Measurements from ENCODE around the gene BAHCC1. TPM values are rescaled to one million over a fixed set of nuclear protein-coding genes. Genes with fewer than 3 reads are reported as not detected.

BAHCC1 gene
- total RNA-seq, 1 donor from 2014 or later: 10.7 TPM

GRCh38 chr17:81396278-81396721 lies 1.0 kb downstream of the BAHCC1 start:
- Mint-ChIP-seq H3K27ac (ENCODE audit: unreplicated experiment) (no peak overlapping the region), H3K4me3 (ENCODE audit: unreplicated experiment) (peak overlapping the region; percentile 86), H3K27me3 (ENCODE audit: unreplicated experiment) (peaks cover 22% of the 10 kb centered on the region), H3K9me3 (ENCODE audit: unreplicated experiment) (no peaks in the 10 kb centered on the region), H3K4me1 (ENCODE audit: unreplicated experiment) (peaks cover 40% of the 10 kb centered on the region), H3K36me3 (ENCODE audit: low read depth, unreplicated experiment) (peaks cover 11% of the 10 kb centered on the region)
- DNase-seq (ENCODE audit: low spot score): peak; percentile 52
- TF ChIP-seq CTCF (IDR thresholded peaks at IDR 0.05; ENCODE audit: unreplicated experiment): no peak

GRCh38 chr17:81396722-81397313 lies 1.6 kb downstream of the BAHCC1 start:
- H3K36me3 Mint-ChIP-seq (ENCODE audit: low read depth, unreplicated experiment): peaks cover 9% of the 10 kb centered on the region
- no peak for TF ChIP-seq CTCF (IDR thresholded peaks at IDR 0.05; ENCODE audit: unreplicated experiment)
- peak; percentile 66 for DNase-seq (ENCODE audit: low spot score)
- no peaks in the 10 kb centered on the region for H3K9me3 Mint-ChIP-seq (ENCODE audit: unreplicated experiment)
- peaks cover 36% of the 10 kb centered on the region for H3K4me1 Mint-ChIP-seq (ENCODE audit: unreplicated experiment)
- H3K27ac Mint-ChIP-seq (ENCODE audit: unreplicated experiment): peak overlapping the region; percentile 72
- peaks cover 24% of the 10 kb centered on the region for H3K27me3 Mint-ChIP-seq (ENCODE audit: unreplicated experiment)
- peak overlapping the region; percentile 86 for H3K4me3 Mint-ChIP-seq (ENCODE audit: unreplicated experiment)

GRCh38 chr17:81397314-81398175 lies 2.3 kb downstream of the BAHCC1 start:
- DNase-seq (ENCODE audit: low spot score): peak; percentile 84
- TF ChIP-seq CTCF (IDR thresholded peaks at IDR 0.05; ENCODE audit: unreplicated experiment): peak; percentile 55
- peak overlapping the region; percentile 81 for H3K27ac Mint-ChIP-seq (ENCODE audit: unreplicated experiment)

GRCh38 chr17:81398176-81398831 lies 3.0 kb downstream of the BAHCC1 start:
- peak overlapping the region; percentile 81 for H3K27ac Mint-ChIP-seq (ENCODE audit: unreplicated experiment)
- no peak for TF ChIP-seq CTCF (IDR thresholded peaks at IDR 0.05; ENCODE audit: unreplicated experiment)
- H3K4me1 Mint-ChIP-seq (ENCODE audit: unreplicated experiment): peaks cover 39% of the 10 kb centered on the region
- no peaks in the 10 kb centered on the region for H3K9me3 Mint-ChIP-seq (ENCODE audit: unreplicated experiment)
- peaks cover 9% of the 10 kb centered on the region for H3K36me3 Mint-ChIP-seq (ENCODE audit: low read depth, unreplicated experiment)
- peaks cover 25% of the 10 kb centered on the region for H3K27me3 Mint-ChIP-seq (ENCODE audit: unreplicated experiment)
- DNase-seq (ENCODE audit: low spot score): no peak
- peak overlapping the region; percentile 94 for H3K4me3 Mint-ChIP-seq (ENCODE audit: unreplicated experiment)

More at GRCh38 chr17:81397314-81398175, 2.3 kb downstream of the BAHCC1 start:
- Mint-ChIP-seq H3K4me3 (ENCODE audit: unreplicated experiment) (peak overlapping the region; percentile 81), H3K36me3 (ENCODE audit: low read depth, unreplicated experiment) (peaks cover 9% of the 10 kb centered on the region), H3K4me1 (ENCODE audit: unreplicated experiment) (peaks cover 35% of the 10 kb centered on the region), H3K9me3 (ENCODE audit: unreplicated experiment) (no peaks in the 10 kb centered on the region), H3K27me3 (ENCODE audit: unreplicated experiment) (peaks cover 27% of the 10 kb centered on the region)

All from endothelial cell (in vitro differentiated cells).